HG03103 (cell line): ENCODE results near the gene USP20.

Experiments
- ATAC-seq: cut with Tn5 transposase; IDR thresholded peaks from one replicate; pipeline ENCODE4 v1.9.1; 2021; ENCODE audit warnings: low read depth; ENCODE audit not compliant: unreplicated experiment

USP20 gene

DNA sequence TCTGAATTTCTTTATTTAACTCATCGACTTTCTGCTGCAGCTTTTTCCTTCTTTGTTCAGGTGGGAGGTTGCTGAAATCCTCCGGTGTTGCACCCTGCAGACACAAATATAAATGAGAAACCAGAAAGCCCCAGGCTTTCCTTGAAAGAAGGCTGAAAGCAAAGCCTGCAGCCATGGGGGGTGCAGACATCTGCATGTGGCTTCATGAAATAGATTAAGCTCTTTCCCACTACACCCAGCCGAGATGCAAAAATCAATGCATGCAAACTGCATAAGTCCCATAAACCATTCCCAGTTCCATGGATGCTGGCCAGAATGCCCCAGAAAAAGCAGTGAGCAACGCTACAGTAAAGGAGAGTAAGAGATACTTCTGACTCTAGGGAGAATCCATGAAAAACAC, 73.6 kb downstream of the USP20 start:
- no peak for ATAC-seq

DNA sequence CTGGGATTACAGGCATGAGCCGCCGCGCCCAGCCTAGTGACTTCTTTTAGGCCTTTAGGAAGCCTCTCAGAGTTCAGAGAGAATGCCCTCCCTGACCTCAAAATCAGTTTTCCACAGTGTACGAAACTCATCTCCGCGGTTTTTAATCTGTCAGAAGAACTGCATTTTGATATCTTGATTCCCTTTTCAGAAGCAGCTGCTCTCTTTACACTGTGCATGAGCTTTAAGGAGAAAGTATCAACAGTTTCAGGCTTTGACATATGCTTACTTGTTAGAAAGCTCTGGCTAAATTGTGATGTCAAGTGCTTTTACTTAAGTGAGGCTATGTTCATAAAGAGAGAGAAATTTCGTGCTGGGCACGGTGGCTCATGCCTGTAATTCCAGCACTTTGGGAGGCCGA, 74.6 kb downstream of the USP20 start:
- ATAC-seq: no peak

DNA sequence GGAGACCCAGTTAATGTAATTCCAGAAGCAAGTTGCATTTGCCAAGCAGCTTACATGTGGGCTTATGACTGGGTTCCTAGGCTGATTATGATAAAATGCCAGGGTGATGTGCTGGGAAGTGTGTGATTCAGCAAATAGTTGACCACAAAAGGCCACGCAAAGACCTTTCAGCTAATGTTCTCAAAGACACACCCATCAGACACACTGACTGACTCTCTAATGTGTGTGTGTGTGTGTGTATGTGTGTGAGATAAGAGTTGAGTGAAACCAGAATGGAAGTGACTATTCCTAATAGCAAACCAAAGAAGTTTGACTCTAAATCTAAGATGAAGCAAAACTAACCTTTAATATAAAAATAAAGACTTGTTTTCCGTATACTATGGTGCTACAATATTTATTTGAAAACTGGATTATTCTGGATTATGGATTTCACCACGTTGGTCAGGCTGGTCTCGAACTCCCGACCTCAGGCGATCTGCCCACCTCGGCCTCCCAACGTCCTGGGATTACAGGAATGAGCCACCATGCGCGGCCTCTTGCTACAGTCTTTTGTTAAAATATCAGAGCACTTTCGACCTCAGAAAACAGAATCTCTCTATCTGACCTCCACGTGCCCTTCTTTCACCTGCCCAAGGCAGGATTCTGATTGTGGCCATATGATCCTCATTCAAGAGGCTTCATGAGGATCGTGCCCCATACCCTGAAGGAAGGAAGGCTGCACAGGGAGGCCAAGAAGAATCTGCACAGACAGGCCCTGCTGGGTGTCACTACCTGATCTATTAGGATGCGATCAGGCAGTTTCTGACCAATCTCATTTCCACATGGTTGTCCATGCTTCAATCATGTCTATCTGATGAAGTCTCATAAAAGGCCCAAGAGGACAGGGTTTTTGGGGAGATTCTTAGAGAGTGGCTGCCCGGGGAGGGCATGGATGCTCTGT, 75.6 kb downstream of the USP20 start:
- no peak for ATAC-seq

DNA sequence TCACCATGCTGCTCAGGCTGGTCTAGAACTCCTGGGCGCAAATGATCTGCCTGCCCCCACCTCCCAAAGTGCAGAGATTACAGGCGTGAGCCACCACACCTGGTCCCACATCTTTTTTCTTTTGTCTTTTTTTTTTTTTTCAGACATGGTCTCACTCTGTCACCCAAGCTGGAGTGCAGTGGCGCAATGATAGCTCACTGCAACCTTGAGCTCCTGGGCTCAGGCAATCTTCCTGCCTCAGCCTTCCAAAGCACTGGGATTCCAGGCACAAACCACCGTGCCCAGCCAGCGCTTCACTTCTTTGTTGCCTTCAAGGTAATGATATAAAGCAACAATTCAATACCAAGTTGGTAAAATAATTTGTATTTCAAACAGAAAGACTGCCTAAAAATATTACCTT, 78.8 kb downstream of the USP20 start:
- ATAC-seq: no peak

DNA sequence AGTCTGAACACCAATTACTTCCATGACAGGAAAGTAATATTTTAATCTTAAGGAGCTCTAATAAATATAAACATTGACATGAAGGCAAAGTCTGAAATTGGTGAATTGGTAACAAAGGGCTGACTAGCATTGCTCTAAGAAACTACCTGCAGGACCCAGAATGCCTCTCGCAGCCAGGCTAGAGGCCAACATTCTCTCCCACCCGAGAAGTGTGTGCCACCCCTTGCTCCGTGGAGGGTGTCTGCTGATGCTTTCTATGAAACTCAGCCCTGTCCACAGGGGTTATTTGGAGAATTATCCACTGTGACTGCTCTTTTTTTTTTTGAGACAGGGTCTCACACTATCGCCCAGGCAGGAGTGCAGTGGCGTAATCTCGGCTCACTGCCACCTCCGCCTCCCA, 81.4 kb downstream of the USP20 start:
- ATAC-seq: no peak

DNA sequence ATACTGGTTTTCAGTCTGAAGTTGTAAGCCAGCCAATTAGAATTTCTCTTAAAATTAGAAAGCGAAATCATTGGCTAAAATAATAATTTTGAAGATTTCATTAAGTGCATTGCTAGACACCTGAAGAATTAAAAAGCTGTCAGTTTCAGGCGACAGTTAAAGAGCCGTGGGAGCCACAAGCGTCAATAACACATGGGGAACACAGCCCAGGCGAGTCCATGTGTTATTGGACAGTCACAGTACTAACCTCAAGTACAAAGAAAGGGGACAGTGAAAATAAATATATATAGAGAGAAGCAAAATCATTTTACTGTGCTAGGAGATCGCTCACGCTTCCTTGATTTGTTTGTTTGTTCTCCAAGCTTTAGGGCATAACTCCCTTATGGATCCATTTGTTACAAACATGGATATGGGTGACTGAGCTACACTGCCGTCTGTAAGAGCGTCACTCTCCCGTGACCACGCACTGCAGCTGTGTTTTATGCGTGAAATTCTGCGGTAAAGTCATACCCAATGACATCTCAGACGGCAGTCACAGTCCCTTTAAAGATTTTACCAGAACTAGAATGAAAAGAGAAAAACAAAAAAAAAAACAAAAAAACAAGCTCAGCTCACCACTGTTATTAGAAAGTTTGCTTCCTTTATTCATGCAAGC, 83.2 kb downstream of the USP20 start:
- no peak for ATAC-seq

- no peak for ATAC-seq
These were observed 84.0 kb downstream of the USP20 start for GRCh38 chr9:129919277-129919676.

DNA sequence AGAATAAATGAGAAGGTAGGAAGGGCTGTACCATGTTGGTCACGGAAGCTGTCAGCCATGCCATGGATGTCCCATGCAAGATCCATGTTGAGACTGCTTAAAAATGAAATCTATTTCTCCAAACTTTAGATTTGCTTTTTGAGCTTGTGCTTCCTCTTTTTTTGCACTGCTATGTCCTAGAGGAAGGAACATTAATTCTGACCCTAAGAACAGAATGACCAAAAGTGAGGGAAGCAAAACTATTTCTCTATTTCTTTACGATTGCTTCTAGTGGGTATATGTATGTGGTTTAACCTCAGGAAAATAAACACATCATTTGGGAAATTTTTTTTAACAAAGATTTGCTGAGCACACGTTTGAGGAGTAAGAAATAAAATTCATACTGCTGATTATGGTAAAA, 84.6 kb downstream of the USP20 start:
- ATAC-seq: no peak

DNA sequence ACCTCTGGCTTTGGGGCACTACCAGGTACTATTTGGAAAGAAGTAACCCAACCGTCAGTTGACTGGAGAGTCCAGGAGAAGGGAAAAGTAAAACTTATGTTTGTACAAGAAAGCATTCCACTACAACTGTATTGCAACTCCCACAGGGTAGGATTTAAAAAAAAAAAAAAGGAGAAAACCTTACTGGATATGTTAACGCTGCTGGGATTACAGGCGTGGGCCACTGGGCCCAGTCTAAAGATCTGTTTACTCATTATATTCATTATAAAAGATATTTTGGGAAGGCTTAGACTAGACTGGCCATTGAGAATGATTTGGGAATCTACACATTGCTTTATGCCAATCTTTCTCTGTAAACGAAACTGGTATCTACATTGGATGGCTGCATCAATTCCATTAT, 86.6 kb downstream of the USP20 start:
- no peak for ATAC-seq

DNA sequence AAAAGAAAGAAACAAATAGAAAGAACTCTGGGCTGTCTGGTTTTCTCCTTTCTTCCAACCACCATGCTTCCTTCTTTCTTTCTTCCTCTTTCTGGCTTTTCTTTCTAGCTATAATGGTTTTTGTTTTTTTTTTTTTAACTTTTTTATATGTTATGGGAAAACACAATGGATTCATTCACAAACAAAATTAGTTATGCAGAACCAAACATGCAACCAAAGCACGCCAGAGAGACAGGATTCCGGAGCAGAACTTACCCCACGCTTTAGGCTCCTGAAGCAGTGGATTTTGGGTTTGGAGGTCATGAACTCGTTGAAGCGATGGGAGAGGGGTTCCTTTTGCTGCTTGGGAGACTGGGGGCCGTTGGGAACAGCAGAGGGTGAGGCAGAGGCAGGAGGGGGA, 88.3 kb downstream of the USP20 start:
- no peak for ATAC-seq

DNA sequence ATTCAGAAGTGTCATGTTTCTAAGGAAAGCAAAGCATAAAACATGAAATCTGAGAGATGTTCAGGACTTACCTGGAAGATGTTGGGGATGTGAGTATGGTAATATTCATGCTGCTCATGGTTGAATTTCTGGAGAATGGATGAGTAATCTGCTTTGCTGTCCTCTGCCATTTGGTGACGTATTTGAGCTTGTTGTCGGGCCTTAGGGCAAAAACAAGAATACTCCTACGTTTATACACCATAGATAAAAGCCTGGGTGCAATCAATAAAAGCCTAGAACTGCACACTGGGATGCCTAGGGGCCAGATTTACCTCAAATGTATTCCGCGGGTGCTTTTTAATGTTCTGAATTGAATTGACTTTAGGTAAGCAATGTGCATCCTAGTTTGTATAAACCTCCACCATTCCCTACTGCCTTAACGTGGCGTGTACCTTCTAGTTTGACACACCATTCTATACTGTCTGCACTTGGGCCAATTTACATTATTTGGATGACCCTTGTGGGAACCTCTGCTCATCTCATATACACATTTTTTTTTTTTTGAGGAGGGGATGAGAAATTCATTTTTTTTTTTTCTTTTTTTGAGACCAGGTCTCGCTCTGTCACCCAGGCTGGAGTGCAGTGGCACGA, 94.4 kb downstream of the USP20 start:
- no peak for ATAC-seq

GRCh38 chr9:129930743-129931142, 95.5 kb downstream of the USP20 start:
- ATAC-seq: no peak
